Stimulated activated CD4-positive, alpha-beta T cell treated with anti-CD3 and anti-CD28 coated beads, Interleukin-15, amount 100 ng/mL, for 48 hours (primary cell): ENCODE measurements around the gene HSPG2.
"Not testable (repeated sequence)": the region's sequence is repeated elsewhere in the genome, so short reads cannot be mapped to it uniquely, and the experiment has no call there.

Source experiments
- DNase-seq, 2 donors: peaks; one replicate each; pipeline ENCODE4 v3.0.0-alpha.2; 2020; ENCODE audit warnings: low read depth in 2 of 2

The HSPG2 gene

DNA sequence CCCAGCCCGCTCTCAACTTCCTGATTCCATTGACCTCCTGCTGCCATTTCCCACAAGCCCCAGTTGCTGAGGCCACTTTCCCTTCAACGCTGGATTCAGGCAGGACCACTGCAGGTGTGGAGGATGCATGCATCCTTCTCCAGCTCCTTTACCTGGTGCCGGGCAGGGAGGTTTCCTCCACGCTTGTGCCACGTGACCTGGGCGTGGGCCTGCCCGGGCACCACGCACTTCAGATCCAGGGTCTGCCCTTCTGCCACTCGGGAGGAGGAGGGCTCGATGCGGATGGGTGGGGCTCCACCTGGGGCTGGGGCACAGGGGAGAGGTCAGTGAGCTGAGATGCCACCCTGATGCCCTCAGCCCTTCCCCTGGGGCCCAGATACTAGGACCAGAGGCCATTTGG lies 93.1 kb downstream of the HSPG2 start:
- no peak for DNase-seq

DNA sequence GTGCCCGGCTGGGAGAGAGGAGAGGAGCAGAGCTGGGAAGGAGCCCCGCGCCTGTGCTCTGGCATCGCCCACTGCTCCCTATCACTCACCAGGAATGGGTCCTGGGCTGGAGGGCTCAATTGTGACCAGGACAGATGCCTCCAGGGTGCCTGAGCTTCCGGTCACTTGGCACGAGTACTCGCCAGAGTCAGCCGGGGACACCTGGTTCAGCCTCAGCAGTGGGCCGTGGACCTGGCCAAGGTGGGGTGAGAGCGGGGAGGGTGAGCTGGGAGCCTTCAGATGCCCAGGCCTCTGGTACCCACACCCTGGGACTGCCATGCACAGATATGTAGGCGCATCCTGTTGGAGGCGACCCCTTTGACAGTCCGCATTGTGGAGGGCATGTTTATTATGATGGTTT lies 93.9 kb downstream of the HSPG2 start:
- no peak for DNase-seq

DNA sequence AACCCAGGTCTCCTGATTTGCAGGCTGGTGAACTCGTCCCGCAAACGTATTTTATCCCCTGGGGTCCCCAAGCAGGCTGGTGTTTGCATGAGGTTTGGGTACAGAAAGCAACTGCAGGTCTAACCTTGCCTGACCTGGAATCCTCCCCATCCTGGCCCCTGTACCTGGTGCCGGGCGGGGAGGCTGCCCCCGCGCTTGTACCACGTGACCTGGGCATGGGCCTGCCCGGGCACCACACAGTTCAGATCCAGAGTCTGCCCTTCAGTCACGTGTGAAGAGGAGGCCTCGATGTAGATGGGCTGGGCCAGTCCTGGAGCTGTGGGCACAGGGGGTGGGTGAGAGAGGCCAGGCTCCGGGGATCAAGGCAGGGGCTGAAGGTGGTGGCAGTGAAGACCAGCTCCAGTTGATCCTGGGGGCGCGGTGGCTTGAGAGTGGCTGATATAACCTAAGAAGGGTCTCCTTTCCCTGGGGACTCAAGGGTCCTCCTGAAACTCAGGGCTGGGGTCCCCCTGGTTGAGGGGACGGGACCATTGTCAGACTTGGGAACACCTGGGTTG lies 94.4 kb downstream of the HSPG2 start:
- DNase-seq = no peak

DNA sequence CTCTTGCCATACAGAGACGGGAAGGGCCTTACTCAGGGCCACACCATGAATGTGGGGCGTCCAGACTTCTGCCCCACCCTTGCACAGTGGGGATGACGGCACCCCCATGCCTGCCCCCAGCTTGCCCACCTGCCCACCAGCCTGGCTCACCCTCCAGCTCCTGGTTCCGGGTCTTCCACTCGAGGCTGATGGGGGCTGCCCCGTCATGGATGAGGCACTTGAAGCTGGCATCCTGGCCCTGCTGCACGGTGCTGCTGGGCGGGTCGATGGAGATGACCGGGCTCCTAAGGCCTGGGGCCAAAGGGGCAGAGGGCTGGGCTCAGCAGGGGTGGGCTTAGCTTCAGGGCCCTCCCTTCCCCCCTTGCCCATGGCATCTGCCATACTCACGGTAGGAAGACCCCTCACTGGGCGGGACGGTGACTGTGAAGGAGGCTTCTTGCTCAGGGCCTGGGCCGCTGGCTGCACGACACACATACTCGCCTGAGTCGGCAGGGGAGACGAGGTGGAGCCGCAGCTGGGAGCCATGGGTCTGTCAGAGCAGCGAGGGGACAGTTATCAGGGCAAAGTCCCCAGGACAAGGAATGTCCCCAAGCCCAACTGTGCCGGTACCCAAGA lies 95.2 kb downstream of the HSPG2 start:
- DNase-seq = no peak

DNA sequence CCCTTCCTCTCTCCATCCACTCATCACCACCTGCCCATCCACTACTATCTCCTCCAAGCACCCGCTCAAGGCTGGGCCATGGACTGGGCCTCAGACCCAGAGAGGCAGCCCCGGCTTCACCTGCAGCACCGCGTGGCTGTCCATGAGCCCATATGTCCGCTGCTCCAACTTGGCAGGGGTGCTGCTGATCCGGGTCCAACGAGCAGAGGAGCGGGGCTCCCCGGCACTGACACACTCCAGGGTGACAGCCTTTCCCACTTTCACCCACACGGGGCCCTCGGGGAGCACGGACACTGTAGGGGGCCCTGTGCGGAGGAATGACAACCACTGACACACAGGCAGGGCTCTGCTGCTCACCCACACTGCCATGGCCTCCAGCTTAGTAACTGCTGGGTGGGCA lies 96.1 kb downstream of the HSPG2 start:
- DNase-seq = no peak

DNA sequence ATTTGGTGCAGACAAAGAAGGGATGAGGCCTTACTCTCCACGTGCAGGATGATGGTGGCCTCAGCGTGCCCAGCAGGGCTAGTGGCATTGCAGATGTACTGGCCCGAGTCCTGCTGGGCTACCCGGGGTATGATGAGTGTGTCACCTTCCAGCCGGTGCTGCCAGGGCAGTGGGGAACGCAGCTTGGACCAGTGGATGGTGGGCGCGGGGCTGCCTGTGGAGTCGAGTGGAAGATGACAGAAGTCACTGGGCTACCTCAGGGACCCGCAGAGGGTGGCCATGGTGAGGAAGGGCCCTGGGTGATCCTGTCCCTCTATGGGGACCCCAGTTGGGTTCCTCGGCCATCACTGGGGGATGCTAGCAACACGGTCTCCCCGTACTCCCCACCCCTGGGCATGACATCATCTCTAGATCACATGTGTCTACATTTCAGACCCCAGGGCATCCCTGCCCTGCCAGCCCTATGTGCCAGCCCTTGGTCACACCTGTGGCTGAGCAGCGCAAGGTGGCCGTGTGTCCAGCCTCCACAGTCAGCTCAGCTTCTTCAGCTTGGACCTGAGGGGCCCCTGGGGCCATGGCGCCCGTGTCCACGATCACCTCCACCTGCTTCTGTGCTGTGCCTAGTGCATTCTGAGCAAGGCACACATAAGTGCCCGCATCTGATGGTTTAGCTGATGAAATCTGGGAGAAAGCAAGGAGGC lies 97.6 kb downstream of the HSPG2 start:
- DNase-seq = no peak

DNA sequence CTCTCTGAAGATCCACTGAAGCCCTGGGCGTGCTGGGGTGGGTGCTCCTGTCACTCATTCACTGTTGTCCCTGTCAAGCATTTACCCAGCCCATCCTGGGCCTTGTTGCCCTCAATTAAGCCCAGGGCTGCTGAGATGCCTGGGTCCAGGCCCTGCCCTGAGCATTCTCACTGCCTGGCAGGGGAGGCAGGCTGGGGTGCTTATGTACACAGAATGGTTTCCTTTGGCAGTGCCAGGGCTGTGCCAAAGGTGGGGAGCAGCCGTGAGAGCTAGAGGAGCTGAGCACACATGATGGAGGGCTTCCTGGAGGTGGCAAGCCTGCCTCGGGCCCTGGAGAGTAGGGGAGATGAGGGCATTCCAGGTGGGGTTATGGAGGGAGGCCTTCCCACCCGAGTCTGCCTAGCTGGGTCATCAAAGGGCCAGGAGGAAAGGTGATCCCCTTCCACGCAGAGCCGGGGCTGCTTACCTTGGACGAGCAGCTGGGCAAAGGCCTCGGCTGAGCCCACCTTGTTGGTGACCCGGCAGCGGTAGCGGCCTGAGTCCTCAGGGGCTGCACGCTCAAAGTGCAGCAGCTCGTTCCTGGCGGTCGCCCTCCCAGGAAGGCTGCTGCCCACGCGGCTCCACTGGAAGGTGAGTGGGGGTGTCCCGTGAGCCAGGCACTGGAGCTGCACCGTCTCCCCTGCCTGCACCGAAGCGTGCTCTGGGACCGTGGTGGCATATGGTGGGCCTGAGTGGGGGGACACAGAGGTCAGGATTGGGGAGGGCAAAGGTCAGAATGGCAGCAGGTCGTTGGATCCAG lies 98.6 kb downstream of the HSPG2 start:
- no peak for DNase-seq

DNA sequence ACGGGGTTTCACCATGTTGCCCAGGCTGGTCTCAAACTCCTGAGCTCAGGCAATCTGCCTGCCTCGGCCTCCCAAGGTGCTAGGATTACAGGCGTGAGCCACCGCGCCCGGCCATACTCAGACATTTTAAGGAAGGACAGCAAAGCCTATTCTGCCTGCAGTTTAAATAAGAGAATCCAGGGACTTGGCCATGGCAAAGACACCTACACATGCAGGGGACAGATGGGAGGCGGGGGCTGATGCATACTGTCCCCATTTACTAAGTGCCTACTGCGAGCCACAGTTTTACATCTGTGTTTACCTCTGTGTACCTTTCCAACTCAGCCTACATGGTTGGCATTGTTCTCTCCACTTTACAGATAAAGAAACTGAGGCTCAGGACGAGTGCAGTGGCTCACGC lies 99.6 kb downstream of the HSPG2 start:
- DNase-seq = no peak

DNA sequence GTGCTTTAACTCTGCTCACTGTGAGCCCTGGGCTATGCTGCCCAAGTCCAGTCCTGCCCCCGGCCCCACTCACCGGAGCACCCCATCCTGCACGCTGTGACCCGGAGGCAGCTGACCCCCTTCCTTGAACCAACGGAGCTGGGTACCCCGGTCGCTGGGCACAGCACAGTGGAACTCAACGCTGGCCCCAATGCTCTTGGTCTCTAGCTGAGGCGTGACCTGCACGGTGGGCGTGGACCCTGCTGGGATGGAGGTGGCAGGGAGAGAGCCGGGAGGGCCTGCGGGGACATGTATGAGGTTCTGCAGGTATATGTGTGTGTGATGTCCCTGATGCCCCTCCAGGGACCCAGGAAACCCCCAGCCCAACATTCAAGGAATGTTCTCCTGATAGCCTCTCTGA lies 100.4 kb downstream of the HSPG2 start:
- no peak for DNase-seq

DNA sequence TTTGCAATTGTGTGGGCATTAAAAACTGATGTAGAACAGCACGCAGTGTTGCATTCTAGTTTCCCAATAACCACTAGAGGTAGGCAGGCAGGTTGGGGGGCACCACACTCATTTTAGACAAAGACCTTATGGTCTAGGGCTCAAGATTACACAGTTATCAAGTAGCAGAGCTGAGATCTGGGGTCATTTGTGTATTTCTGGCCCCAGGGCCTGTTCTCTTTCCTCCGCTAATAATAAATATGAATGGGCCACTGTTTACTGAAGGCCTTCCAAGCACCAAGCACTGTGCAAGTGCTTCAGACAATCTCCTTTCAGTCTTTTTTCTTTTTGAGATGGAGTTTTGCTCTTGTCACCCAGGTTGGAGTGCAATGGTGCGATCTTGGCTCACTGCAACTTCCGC lies 101.1 kb downstream of the HSPG2 start:
- no peak for DNase-seq

DNA sequence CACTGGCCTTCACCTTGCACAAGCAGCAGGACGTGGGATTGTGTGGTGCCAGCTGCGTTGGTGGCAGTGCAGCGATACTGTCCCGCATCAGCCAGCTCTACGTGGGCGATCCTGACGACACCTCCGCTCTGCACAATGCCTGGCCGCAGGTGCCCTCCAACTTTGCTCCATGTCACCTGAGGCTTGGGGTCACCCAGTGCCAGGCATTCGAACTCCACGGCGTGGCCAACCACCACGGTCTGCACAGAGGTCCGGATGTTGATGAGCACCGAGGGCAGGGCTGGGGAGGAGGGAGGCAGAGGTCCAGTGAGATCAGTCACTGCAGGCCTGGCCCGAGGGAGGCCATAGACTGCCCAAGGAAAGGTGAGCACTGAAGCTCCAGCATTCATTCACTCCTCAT lies 102.4 kb downstream of the HSPG2 start:
- no peak for DNase-seq

DNA sequence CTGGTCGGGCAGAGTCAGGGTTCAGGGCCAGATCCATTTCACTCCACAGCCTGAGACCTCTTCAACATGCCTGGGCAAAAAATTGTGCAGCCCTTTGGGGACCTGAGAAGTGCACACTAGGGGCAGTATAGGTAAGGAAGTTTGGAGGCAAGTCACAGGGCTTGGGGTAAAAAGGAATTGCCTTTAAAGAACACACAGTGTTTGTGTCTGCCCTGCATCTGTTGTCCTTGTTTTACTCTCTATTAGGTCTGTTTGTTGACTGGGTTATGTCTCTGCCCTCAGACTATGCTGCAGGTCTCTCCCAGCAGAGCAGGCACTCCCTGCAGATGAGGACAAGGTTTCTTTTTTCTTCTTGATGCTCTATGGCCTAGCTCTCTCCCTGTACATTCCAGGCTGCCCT lies 103.0 kb downstream of the HSPG2 start:
- DNase-seq = no peak

DNA sequence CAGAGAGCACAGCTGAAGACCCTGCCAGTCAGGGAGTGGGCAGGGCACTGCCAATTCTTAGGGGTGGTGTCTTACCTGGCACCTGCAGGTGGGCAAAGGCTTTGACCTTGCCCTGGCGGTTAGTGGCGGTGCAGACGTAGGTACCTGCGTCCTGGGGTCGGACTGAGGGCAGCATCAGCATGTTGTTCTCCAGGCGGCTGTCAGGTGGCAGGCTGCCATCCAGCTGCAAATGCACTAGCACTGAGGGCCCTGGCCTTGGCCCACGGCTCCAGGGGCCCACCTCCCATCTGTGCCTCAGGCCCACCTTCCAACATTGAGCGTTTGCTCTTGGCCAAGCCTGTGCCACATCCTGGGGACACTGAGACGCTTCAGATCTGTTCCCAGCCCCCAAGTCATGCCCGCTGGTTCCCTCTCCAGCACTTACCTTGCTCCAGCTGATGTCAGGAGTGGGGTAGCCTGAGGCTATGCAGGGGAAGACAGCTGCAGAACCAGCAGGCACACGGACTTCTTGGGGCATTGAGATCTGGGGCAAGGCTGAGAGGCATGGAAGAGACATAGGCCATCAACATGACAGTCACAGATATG lies 103.6 kb downstream of the HSPG2 start:
- DNase-seq = no peak

DNA sequence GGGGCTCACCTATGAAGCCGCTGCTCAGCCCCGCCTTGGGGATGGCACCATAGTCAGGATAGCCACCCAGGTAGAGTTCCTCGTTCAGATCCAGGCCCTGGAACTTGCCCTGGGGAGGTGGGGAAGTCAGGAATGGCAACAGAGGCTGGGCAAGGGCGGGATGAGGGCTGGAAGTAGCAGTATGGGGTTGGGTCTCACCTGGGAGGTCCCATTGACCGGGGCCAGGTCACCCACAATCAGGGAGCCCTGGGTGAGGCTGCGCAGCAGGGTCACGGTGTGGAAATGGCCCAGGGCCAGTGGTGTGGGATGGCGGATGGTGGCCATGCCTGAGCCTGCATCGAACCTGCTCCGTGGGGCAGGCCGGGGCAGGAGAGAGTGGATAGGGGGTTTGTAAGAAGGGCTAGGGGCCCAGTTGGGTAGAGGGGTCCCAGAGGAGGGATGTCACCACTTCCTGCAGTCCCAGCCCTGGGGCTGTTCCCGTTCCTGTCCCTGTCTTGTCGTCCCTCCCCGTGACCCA lies 105.6 kb downstream of the HSPG2 start:
- no peak for DNase-seq

DNA sequence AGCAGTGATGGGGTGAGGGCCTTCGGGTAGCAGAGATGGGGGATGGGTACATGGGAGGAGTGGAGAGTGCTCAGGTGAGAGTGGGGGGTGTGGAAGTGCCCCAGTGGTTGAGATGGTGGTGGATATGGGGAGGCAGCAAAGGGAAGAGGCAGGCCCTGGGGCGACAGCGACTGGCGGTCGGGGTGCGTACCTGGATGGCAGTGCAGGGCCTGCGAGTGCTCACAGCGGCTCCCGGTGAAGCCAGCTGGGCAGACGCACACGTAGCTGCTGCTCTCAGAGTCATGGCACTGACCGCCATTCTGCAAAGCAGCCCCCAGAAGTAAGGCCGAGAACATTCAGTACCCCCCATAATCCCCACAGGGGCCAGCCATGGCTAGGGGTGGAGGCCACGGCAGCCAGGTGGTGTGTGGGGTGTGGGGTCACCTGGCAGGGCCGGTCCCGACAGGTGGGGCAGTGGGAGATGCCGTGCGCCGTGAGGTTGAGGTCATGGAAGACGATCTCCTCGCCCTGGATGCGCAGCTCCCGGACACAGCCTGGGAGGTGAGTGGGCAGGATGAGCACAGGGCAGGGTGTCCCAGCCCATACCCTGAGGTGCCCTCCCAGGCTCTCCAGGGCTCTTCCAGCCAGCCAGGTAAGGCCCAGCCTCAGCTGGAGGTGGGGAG lies 106.2 kb downstream of the HSPG2 start:
- no peak for DNase-seq

DNA sequence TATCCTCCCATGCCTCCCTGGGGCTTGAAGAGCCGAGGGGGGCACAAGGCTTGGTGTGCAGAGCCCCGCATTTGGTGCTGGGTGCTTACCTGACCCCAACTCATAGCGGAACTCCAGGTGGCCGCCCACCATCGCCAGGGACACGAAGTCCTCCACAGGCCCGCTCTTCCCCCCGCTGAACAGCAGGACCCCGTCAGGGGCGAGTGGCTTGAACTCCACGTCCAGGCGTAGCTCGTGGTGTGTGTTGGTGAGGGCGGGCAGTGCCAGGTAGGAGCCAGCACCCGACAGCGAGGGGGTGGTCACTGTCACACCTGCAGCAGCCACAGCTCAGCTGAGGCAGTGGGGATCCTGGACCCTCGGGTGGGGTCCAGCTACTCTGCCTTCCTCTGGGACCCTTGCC lies 107.8 kb downstream of the HSPG2 start:
- no peak for DNase-seq

DNA sequence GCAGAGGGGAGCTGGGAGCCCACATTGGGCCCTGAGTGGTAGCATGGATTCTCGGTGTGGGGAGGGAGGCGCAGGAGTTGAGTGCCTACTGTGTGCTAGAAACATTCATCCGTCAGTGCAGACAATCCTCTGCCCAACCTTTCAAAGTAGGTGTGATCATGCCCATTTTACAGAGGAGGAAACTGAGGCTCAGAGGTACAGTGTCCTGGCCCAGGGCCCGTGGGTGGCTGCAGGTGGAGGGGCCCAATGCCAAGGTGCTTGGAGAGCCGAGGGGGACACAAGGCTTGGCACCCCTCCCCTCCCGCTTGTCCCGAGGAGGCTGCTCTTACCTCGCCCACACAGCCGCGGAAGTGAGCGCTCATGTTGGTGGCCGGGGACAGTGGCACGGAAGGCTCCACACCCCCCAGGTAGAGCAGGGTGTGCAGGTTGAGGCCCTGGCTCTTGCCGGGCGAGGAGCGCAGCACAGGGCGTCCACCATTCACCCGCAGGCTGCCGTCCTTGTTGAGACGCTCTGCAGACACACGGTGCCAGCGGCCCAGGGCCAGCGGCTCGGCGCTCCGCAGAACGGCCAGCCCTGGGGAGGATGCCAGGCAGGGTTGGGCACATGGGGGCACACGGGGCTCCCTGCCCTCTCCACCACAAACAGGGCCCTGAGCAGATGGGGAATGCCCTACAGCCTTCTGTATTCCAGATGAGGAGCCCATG lies 108.5 kb downstream of the HSPG2 start:
- DNase-seq = no peak

DNA sequence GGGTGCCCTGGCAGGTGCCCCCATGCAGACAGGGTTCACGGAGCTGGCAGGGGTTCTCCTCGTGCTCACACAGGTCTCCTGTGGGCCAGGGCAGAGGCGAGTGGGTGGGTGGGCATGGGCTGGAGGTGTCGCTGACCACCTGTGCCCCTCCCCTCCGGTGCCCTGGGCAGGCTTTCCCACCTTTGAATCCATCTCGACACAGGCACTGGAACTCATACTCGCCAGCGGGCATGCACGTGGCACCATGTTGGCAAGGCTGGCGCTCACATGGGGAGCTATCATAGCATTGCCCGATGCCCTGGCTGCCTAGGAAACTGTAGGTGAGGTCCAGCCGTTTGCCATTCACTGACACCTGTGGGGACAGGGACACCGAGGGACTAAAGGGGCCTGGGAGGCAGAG lies 109.0 kb downstream of the HSPG2 start:
- DNase-seq = no peak

DNA sequence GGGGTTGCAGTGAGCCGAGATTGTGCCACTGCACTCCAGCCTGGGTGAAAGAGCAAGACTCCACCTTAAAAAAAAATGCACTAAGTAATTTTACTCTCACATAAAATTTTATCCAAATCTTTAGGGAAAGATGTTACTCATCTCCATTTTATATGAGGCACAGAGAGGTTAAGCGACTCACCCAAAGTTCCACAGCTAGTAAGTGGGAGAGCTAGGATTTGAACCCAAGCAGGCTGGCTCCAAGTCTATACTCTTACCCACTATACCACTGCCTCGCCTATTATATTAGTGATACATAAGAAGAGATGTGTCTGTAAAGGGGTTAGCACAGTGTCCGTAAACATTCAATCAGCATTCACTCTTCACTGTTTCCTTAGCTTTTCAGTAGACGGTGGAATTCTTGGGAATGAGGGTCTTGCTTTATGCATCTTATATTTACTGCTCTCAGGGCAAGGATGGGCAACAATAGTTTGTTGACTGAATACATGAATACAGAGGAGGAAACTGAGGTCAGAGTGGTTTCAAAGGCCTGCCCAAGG lies 109.9 kb downstream of the HSPG2 start:
- no peak for DNase-seq

DNA sequence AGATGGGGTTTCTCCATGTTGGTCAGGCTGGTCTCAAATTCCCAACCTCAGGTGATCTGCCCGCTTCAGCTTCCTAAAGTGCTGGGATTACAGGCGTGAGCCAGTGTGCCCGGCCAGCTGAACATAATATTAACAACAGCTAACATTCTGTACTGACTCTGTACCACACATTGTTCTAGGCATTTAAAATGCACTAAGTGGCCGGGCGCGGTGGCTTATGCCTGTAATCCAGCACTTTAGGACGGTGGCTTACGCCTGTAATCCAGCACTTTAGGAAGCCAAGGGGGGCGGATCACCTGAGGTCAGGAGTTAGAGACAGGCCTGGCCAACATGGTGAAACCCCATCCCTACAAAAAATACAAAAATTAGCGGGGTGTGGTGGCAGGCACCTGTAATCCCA lies 110.4 kb downstream of the HSPG2 start:
- DNase-seq = not testable (repeated sequence)

DNA sequence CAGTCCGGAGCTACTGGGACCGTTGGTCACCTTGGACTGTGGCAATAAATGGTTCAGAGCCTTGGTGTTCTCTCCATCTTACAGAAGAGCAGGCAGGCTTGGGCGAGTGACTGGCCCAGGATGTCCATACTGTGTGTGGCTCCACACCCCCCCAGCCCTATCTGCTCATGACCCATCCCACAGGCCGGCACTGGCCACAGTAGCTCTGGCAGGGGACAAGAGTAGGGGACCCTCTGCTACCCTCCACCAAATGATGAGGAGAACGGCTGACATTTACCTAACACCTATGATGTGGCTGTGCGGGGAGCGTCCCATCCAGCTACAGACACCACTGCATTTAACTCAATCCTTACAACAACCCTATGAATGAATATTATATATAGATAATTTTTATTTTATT lies 111.7 kb downstream of the HSPG2 start:
- no peak for DNase-seq
